Measurements from ENCODE around the gene KIAA0513. TPM values are rescaled to one million over a fixed set of nuclear protein-coding genes. Genes with fewer than 3 reads are reported as not detected.
"Not testable (repeated sequence)": the region's sequence is repeated elsewhere in the genome, so short reads cannot be mapped to it uniquely, and the experiment has no call there.

Gene KIAA0513
- total RNA-seq, 1 donor: 3.2 TPM

DNA sequence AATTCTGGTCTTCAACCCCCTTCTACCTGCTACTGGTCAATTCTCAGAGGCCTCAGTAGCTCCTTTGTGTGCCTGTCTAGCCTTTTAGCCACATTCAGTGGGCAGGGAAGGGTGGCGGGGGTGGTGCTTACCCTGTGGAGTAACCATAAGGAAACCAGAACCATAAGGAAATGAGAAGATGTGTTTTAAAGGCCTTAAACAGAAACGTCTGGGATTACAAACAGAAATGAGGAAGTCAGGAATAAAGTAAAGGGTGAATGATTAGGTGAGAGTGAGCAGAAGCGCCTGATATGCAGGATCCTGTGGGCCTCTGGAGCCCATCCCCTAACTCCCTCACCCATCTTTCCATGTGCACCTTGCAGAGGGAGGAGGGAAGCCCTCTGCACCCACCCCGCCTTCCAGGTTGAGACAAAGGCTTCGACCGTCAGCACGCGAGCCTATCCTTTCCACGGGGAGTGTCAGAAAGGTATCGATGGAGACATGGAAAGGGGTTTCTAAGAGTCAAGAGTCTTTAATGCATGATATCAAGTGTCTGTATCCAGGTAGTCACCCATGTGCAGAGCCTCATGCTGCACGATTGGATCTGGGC, 20.4 kb downstream of the KIAA0513 start:
- DNase-seq (ENCODE audit: low read depth in 2 of 3, low spot score in 2 of 3): no peak

DNA sequence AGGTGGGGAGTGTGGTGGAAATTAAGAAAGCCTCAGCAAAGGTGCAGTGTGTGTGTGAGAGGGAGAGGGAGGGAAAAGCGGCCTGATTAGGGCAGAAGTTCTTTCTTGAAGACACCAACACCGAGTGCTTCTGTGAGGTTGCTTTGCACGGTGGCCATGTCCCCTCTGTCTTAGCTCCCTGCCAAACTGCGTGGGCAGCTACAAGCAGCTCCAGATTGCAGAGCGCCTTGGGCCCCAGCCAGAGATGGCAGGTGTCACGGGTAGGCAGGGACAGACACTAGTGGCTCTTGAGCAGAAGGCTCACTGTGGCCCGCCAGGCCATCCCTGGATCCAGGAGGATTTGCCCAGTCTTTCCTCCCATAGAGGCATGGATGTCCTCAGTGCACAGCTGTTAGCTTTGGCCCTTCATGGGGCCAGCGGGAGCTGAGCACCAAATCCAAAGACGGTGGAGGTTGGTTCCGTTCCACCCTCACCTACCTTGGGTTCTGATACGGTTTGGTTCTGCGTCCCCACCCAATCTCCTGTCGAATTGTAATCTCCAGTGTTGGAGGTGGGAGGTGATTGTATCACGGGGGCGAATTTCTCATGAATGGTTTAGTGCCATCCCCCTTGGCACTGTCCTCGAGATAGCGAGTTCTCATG, 21.4 kb downstream of the KIAA0513 start:
- no peak for DNase-seq (ENCODE audit: low read depth in 2 of 3, low spot score in 2 of 3)

DNA sequence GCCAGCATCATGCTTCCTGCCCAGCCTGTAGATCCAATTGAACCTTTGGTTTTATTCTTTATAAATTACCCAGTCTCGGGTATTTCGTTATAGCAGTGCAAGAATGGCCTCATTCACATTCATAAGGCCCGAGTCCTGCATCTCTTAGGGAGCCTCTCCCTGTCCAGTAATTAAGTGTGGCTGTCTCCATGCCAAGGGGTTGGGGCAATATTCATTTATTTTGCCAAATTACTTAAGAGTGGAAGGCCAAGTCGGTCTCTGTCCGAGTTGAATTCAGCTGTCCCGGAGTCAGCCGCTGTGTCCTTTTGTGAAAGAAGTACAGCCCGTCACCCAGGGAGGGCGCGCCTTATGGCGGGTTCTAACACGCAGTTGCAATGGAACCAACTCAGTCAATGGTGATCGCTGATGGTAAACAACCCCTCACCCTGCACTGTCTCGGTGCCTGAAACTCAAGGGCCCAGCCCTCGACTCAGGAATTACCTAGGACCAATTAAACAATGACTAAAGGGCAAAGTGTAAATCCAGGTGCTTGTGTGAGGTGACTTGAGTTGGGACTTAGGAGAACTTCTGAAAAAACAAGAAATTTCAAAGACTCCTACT, 22.2 kb downstream of the KIAA0513 start:
- DNase-seq (ENCODE audit: low read depth in 2 of 3, low spot score in 2 of 3): no peak

DNA sequence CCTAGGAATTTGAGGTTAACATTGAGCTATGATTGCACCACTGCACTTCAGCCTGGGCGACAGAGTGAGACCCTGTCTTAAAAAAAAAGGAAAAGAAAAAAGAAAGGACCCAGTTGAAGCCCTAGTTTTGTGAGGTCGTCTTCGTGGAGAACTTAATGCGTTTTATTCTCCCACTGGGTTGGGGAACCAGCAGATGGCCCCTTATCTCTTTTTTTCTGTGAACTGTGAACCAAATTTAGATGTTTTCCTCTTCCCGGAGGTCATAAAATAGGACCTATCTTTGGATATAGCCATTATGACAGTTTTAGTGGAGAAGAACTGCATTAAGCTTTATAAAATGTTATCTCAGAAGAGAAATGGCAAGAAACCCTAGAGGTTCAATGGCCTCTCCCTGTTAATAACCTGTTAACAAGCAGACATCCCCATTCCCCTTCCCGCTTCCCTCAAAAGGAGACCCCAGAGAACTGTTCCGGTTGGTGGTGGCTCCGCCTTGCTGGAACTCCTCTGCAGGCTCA, 23.5 kb downstream of the KIAA0513 start:
- no peak for DNase-seq (ENCODE audit: low read depth in 2 of 3, low spot score in 2 of 3)

DNA sequence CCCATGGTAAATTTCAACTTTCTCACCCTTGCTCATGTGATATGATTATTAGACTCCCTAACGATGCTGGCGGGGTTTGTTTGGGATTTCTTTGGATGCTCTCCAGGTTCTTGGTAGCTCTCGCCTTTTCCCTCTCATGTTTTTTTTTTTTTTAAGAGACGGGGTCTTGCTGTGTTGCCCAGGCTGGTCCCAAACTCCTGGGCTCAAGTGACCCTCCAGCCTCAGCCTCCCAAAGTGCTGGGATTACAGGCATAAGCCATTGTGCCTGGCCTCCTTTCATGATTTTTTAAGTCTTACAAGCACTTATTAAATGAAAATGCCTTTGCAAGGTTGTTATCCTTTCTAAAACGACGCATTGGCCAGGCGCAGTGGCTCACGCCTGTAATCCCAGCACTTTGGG, 24.1 kb downstream of the KIAA0513 start:
- no peak for DNase-seq (ENCODE audit: low read depth in 2 of 3, low spot score in 2 of 3)

DNA sequence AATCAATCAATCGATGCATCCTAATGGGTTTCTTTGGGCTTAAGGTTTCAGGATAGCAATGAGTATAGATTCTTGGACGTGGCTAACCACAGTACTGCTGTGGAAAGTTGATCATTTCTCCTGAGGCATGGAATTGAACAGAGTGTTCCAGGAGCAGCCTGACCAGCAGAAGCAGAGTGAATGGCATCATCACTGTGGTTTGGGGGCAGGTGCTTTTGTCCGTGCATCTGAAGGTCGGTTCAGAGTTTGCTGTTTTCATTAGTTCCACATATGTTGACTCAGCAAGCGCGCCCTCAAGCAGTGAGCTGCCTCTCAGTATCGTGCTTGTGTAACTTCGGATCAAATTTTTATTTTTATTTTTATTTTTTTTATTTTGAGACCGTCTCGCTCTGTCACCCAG, 24.9 kb downstream of the KIAA0513 start:
- DNase-seq (ENCODE audit: low read depth in 2 of 3, low spot score in 2 of 3): no peak

DNA sequence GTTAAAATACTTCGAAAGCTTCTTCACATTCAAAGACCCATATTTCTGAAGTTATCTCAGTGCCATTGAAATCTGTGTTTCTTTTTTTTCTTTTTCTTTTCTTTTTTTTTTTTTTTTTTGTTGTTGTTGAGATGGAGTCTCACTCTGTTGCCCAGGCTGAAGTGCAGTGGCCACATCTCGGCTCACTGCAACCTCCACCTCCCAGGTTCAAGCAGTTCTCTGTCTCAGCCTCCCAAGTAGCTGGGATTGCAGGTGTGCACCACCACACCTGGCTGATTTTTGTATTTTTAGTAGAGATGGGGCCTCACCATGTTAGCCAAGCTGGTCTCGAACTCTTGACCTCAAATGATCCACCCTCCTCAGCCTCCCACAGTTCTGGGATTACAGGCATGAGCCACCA, 26.7 kb downstream of the KIAA0513 start:
- DNase-seq (ENCODE audit: low read depth in 2 of 3, low spot score in 2 of 3): not testable (repeated sequence)

DNA sequence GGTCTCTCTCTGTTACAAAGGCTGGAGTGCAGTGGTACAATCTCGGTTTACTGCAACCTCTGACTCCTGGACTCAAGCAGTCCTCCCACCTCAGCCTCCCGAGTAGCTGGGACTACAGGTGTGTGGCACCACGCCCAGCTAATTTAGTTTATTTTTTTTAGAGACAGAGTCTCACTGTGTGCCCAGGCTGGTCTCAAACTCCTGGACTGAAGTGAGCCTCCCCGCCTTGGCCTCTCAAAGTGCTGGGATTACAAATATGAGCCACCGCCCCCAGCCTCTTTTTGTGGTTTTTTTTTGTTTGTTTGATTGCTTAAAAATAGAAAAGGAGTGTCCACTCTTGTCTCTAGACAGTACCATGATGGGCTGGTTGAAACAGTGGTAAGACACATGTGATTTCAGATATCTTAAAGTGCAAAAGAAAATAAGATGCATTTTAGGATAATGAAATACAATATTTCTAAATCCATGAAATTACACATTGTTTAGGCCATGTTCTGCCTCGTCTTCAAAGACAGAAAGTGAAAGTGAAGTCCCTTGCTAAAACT, 27.4 kb downstream of the KIAA0513 start:
- DNase-seq (ENCODE audit: low read depth in 2 of 3, low spot score in 2 of 3): no peak

DNA sequence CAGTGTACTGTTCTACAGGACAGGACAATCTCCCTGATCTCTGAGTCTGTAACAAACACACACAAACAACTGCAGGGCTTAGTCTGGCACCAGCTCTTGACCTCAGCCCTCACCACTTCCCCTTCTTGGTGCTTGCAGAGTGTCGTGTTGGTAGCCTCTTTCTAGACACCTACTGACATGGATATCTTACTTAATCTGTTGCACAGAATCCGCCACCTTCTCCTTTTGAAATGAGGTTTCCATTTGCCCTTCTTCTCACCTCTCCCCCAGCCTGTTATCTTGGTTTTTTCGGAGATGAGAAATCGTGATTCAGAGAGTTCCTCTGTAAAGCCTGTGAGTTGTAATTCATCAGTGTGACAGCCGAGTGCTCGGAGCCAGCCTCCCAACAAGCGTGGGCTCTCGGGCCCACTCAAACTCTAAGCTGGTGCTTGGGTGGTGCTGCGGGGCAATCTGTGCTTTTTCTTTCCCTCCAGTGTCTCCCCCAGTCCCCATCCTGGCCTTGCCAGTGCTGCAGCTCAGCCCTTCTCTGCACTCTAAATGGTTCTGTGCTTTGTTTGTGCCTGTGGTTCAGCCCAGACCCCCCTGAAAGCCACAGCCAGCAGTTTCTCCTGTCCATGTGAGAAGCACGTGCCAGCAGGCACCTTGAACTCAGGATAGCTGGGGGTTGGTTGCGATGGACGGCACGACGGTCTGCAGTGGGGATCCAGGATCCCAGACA, 28.1 kb downstream of the KIAA0513 start:
- DNase-seq (ENCODE audit: low read depth in 2 of 3, low spot score in 2 of 3): peak; percentile 44 to 98 (median 95)

DNA sequence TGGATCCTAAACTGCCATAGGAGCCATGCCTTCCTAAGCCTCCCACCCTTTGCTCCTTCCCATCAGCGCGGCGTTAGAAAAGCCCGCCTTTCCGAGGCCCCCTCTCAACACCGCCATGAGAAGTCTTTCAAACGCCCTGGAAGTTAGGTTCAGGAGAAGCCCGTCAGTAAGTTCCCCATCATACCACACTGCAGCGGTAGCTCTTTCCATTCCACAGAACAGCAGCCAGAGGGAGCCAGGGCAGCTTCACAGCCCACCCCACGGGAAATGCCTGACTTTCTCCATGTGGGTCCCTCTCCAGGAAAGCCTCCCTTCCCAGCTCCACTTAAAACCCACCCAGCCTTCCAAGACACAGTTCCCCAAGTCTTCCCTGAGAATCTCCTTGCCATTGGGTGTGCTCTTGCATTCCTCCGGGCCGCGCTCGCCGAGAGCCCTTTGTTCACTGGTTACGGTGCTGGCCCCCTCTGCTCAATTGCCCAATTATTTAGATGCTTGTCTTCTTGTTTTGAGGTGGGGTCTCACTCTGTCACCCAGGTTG, 28.7 kb downstream of the KIAA0513 start:
- DNase-seq (ENCODE audit: low read depth in 2 of 3, low spot score in 2 of 3): peak in 1 of 3 donors; percentile 33

DNA sequence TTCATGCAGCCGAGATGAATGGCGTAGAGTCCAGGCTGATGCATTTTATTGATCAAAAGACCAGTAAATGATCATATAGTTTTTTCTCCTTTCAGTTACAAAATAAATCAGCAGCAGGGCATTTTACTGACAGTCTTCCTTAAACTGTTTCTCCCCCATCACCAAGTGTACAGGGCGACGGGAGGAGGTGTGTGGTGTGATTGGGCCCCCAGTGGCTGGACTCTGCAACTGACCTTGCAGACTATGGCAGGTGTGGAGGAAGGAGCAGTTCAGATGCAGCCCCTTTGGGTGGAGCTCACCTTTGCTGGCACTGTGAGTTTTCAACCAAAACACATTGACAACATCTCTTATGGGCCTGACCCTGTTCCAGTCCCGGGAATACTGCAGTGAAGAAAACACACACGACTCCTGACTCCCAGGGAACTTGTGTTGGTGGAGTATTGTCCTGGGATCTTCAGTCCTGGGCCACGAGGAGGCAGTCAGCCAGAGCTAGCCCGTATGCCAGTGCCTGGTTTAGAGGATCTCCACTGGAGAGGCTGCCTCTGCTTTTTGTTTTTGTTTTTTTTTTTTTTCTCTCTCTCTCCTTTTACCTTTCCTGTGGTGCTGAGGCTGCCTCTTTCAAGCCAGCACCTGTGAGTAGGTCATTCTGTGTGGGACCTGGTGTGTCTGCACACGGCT, 29.8 kb downstream of the KIAA0513 start:
- no peak for DNase-seq (ENCODE audit: low read depth in 2 of 3, low spot score in 2 of 3)

DNA sequence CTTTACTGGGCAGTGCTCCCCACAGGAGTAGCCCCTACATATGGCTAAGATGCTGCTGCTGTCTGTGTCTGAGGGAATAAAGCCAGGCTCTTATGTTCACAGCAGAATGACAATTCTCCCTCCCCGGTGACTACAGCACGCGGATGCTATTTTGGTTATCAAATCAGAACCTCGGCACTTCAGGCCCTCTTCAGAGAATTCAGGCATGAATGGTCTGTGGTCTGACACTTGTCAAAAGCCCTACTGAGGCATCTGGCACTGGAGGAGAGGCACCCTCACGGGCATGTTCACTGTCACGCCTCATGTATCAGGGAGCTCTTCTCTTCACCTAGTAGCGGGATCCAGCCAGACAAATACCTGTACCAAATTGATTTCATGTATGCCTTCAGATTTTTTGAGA, 30.4 kb downstream of the KIAA0513 start:
- no peak for DNase-seq (ENCODE audit: low read depth in 2 of 3, low spot score in 2 of 3)

DNA sequence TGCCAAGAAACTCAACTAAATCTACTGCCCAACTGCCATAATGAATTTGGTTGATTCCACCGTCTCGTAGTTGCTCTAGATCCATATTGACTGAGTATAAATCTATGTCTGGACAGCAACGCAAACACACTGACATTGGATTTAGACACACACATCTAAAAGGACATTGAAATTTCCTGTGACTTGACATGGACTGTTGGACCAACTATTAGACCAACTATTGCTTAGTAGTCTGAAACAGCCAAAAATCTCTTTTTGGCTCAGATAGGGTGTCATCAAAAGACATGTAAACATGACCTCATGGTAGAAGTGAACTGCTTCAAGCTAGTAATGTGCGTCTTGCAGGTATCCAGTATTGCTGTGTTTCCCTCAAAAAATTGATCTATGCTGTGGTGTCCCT, 31.3 kb downstream of the KIAA0513 start:
- DNase-seq (ENCODE audit: low read depth in 2 of 3, low spot score in 2 of 3): no peak

DNA sequence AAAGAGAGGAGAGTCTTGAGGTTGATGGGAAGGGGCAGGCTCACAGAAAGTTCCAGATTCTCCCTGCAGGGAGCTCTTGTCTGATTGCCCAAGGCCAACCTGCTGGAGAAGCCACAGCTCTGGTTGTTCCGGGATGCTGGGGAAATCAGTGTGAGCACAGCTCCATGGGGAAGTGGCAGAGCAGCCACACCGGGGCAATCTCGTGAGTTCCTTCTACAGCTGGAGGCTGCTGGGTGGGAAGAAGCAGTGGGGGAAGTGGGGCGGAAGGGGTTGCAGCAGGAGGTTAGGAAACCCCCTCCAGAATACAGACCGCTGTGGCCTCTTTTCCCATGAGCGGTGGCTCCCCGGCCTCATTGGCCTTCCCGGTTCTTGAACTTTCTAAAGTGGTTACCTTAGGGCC, 34.0 kb downstream of the KIAA0513 start:
- DNase-seq (ENCODE audit: low read depth in 2 of 3, low spot score in 2 of 3): peak in 2 of 3 donors; percentile 64 to 66

DNA sequence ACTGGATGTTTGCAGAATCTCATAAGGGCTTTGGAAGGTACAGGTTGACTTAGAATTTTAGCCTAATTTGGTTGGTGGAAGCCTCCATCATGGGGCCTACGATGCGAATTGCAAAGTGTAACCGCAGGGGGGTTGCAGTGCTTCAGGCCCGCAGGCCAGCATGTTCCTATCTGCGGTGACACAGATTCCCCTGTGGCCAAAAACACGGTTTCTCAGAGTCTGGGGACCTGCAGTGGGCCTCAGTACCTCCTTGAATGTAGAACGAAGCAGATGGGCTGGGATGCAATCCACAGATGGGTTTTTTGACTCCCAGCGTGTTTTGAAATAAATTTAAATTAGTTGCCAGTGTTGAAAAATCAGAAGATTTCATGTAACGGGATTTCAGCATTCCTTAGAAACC, 34.7 kb downstream of the KIAA0513 start:
- DNase-seq (ENCODE audit: low read depth in 2 of 3, low spot score in 2 of 3): no peak

DNA sequence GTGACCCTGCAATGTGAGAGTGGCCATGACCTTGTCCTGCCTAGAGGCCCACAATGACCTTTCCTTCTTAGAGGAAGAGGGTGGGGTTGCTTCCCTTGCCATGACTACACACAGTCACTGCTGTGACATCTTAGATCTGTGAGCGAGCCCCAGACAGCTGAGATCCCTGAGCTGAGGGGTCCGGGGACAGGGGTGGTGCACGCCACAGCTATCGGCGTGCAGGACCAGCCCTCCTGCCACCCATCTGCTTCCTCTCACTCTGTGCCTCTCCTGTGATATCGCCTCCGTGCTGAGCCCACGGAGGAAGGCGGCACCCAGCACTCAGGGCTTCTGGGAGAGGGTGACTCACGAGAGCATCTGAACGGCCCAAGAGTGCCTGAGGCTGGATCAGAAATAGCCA, 35.2 kb downstream of the KIAA0513 start:
- no peak for DNase-seq (ENCODE audit: low read depth in 2 of 3, low spot score in 2 of 3)

DNA sequence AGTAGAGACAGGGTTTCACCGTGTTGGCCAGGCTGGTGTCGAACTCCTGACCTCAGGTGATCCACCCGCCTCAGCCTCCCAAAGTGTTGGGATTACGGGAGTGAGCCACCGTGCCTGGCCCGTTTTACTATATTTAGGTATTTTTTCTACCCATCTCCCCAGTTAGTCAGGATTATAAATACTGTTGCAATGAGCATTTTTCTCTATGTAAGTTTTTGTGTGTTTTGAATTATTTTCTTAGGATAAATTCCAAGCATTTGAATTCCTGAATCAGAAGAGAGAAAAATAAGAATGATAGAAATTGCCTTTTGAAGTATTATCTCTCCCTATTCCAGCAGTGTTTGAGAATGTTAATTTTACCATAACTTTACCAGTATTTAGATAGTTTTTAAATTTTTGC, 36.6 kb downstream of the KIAA0513 start:
- DNase-seq (ENCODE audit: low read depth in 2 of 3, low spot score in 2 of 3): no peak

DNA sequence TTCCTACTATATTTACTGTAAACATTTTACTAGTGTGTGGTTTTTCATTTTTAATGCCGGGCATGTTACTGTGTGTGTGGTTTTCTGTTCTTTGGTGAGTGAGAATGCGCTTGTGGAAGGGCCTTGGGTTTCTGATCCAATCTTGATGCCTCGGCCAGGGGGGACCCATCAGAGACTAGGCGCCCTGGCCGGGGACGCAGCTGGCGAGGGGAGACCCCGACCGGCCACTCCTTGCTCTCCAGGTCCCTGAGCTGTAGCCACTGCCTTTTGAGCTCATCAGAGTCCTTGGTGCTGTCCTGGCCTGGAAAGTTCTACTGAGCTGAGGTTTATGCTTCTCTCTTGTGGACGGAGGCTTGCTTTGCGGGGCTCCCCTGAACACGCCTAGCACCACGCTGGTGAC, 37.5 kb downstream of the KIAA0513 start:
- no peak for DNase-seq (ENCODE audit: low read depth in 2 of 3, low spot score in 2 of 3)

DNA sequence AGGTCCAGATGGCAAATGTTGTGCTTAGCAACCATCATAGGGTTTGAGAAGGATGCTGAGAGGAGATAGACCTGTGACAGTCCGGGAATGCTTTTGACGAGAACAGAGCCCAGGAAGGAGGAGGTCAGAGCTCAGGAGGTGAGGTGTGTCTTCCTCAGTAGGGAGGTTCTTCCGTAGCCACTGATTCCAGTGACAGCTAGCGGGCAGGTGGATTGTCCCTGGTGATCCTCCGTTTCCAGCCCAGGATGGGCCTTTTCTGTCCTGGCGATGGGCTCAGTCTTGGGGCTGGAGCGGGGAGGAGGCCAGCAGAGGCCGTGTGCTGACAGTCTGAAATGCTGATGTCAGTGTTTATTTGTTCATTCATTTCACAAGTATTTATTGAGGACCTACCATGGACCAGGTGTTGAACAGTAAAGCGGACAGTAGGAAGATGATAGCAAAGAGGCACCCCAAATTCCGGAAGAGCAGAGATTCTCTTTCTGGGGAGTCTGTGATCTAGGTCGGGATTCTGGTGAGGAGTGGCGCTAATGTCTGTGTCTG, 38.8 kb downstream of the KIAA0513 start:
- DNase-seq (ENCODE audit: low read depth in 2 of 3, low spot score in 2 of 3): no peak

DNA sequence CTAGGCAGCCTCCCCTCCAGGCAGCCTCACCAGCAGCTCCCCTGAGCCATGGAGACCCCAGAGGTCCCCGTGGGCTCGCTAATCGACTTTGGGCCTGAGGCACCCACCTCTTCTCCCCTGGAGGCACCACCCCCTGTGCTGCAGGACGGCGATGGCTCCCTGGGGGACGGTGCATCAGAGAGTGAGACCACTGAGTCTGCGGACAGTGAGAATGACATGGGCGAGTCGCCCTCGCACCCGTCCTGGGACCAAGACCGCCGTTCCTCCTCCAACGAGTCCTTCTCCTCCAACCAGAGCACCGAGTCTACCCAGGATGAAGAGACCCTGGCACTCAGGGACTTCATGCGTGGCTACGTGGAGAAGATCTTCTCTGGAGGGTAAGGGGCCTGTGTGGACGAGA, 39.4 kb downstream of the KIAA0513 start:
- DNase-seq (ENCODE audit: low read depth in 2 of 3, low spot score in 2 of 3): no peak

Measured in hematopoietic multipotent progenitor cell (in vitro differentiated cells).